H1 (cell line): ENCODE results near the gene FEM1C. TPM values are rescaled to one million over a fixed set of nuclear protein-coding genes. Genes with fewer than 3 reads are reported as not detected.

ENCODE experiments used
- CTCF ChIA-PET: fragments of 300-600 bp; sonication (Branson Sonifier 250); formaldehyde crosslinking; loops from one replicate; lab custom pipeline; 2021; ENCODE audit not compliant: partially characterized antibody; lab: Charles Lee
- POLR2A ChIA-PET: fragments of 300-600 bp; sonication (Branson Sonifier 250); formaldehyde crosslinking; loops from one replicate; lab custom pipeline; 2021; ENCODE audit warnings: inconsistent platforms; ENCODE audit not compliant: partially characterized antibody; lab: Charles Lee
- DNase-seq, 2 experiments: peaks; one replicate each; pipeline versions ENCODE4 v3.0.0 to v3.0.0-alpha.2; 2010 to 2022; ENCODE audit warnings: low spot score in 2 of 2, low read depth in 1 of 2, mixed read lengths in 1 of 2
- FAIRE-seq: peaks from 2 replicates; lab custom pipeline; 2011; peaks lifted over from hg19 to GRCh38; lab: Jason Lieb, UNC
- H2AFZ ChIP-seq: 2 replicates; pipeline ENCODE4 v1.8.1; 2012; ENCODE audit warnings: low read length, inconsistent platforms
- H2AK5ac ChIP-seq: 2 replicates; pipeline ENCODE4 v1.6.1; 2013; ENCODE audit warnings: low read depth, low read length
- H2BK120ac ChIP-seq: replicated peaks from 2 replicates; pipeline ENCODE3; 2013; ENCODE audit warnings: low read depth, low read length, inconsistent platforms
- H2BK12ac ChIP-seq: 2 replicates; pipeline ENCODE4 v1.6.1; 2013; ENCODE audit warnings: low read depth, low read length
- H2BK15ac ChIP-seq: 2 replicates; pipeline ENCODE4 v1.6.1; 2013; ENCODE audit warnings: low read length
- H2BK20ac ChIP-seq: 2 replicates; pipeline ENCODE4 v1.6.1; 2013; ENCODE audit warnings: low read length
- H2BK5ac ChIP-seq: 2 replicates; pipeline ENCODE4 v1.6.1; 2013; ENCODE audit warnings: low read depth, low read length
- H3K14ac ChIP-seq: 2 replicates; pipeline ENCODE4 v1.6.1; 2013; ENCODE audit warnings: inconsistent platforms; ENCODE audit not compliant: insufficient read length
- H3K18ac ChIP-seq: 2 replicates; pipeline ENCODE4 v1.6.1; 2013; ENCODE audit warnings: low read length; ENCODE audit errors: extremely low read depth
- H3K23ac ChIP-seq: 2 replicates; pipeline ENCODE4 v1.6.1; 2013; ENCODE audit warnings: inconsistent platforms; ENCODE audit not compliant: insufficient read length
- H3K23me2 ChIP-seq: 2 replicates; pipeline ENCODE4 v1.6.1; 2013; ENCODE audit warnings: low read depth, low read length
- H3K27ac ChIP-seq: 2 replicates; pipeline ENCODE4 v1.6.1; 2011; ENCODE audit warnings: low read depth, low read length, inconsistent platforms
- H3K27me3 ChIP-seq, 4 experiments: replicated peaks in 1 of 4; 1 replicate in 1 of 4; 2 replicates in 3 of 4; pipeline versions ENCODE4 v1.6.1 to v1.8.1; 2011 to 2013; ENCODE audit warnings: low read length in 3 of 4, mild to moderate bottlenecking in 3 of 4, inconsistent platforms in 2 of 4, mixed read lengths in 2 of 4, moderate library complexity in 1 of 4; ENCODE audit not compliant: control insufficient read depth in 3 of 4, insufficient read depth in 3 of 4; ENCODE audit errors: extremely low read depth in 1 of 4
- H3K36me3 ChIP-seq, 4 experiments: 2 replicates each; pipeline versions ENCODE4 v1.6.1 to v1.8.1; 2011 to 2013; ENCODE audit warnings: mild to moderate bottlenecking in 4 of 4, low read length in 3 of 4, moderate library complexity in 2 of 4, control low read depth in 1 of 4, inconsistent platforms in 1 of 4; ENCODE audit not compliant: insufficient read depth in 4 of 4, control insufficient read depth in 2 of 4
- H3K4ac ChIP-seq: replicated peaks from 2 replicates; pipeline ENCODE3; 2013; ENCODE audit warnings: low read length, low read depth, mixed read lengths, inconsistent platforms; ENCODE audit not compliant: insufficient read length
- H3K4me1 ChIP-seq, 4 experiments: replicated peaks in 1 of 4; 1 replicate in 1 of 4; 2 replicates in 3 of 4; pipeline versions ENCODE4 v1.6.1 to v1.8.1; 2011 to 2013; ENCODE audit warnings: low read length in 3 of 4, inconsistent platforms in 2 of 4, mixed read lengths in 1 of 4; ENCODE audit not compliant: insufficient read depth in 4 of 4, control insufficient read depth in 3 of 4
- H3K4me2 ChIP-seq, 2 experiments: 2 replicates each; pipeline versions ENCODE4 v1.6.1 to v1.8.1; 2011 to 2013; ENCODE audit warnings: low read depth in 2 of 2, low read length in 2 of 2, control low read depth in 1 of 2, inconsistent platforms in 1 of 2, mild to moderate bottlenecking in 1 of 2; ENCODE audit not compliant: insufficient read depth in 1 of 2
- H3K4me3 ChIP-seq, 4 experiments: fragments of 200-600, 300-600 bp in 1 of 4; sonication (generic), shearing (Covaris generic), sonication (Bioruptor Twin) in 1 of 4; 2 replicates each; pipeline versions ENCODE4 v1.5.1 to v1.8.1; 2011 to 2016; ENCODE audit warnings: low read length in 4 of 4, low read depth in 3 of 4, control low read depth in 2 of 4, inconsistent platforms in 2 of 4, mild to moderate bottlenecking in 2 of 4, mixed read lengths in 1 of 4, moderate library complexity in 1 of 4; ENCODE audit not compliant: insufficient read depth in 2 of 4; ENCODE audit errors: extremely low read depth in 1 of 4
- H3K56ac ChIP-seq: replicated peaks from 2 replicates; pipeline ENCODE3; 2013; ENCODE audit warnings: low read depth, mild to moderate bottlenecking, mixed read lengths, low read length, inconsistent platforms; ENCODE audit not compliant: insufficient read length
- H3K79me1 ChIP-seq: 2 replicates; pipeline ENCODE4 v1.6.1; 2013; ENCODE audit warnings: low read depth, low read length, control low read depth
- H3K79me2 ChIP-seq, 2 experiments: 2 replicates each; pipeline versions ENCODE4 v1.6.1 to v1.8.1; 2012 to 2013; ENCODE audit warnings: low read length in 2 of 2, mild to moderate bottlenecking in 2 of 2, inconsistent platforms in 1 of 2; ENCODE audit not compliant: insufficient read depth in 2 of 2, control insufficient read depth in 1 of 2
- H3K9ac ChIP-seq, 4 experiments: replicated peaks in 1 of 4; 1 replicate in 1 of 4; 2 replicates in 3 of 4; pipeline versions ENCODE4 v1.6.1 to v1.8.1; 2011 to 2013; ENCODE audit warnings: low read depth in 3 of 4, low read length in 3 of 4, control low read depth in 2 of 4, mild to moderate bottlenecking in 2 of 4, moderate library complexity in 2 of 4, inconsistent platforms in 1 of 4; ENCODE audit errors: extremely low read depth in 1 of 4
- H3K9me3 ChIP-seq, 2 experiments: 2 replicates each; pipeline versions ENCODE4 v1.6.1 to v1.8.1; 2012 to 2013; ENCODE audit warnings: mild to moderate bottlenecking in 2 of 2, moderate library complexity in 2 of 2, control low read depth in 1 of 2, inconsistent platforms in 1 of 2, low read depth in 1 of 2, low read length in 1 of 2, mixed read lengths in 1 of 2; ENCODE audit not compliant: insufficient read depth in 2 of 2
- H4K20me1 ChIP-seq, 2 experiments: replicated peaks in 1 of 2; 2 replicates each; pipeline versions ENCODE3 to v1.8.1; 2011 to 2013; ENCODE audit warnings: inconsistent platforms in 2 of 2, low read length in 2 of 2, mild to moderate bottlenecking in 1 of 2; ENCODE audit not compliant: insufficient read depth in 2 of 2, control insufficient read depth in 1 of 2
- H4K5ac ChIP-seq: 2 replicates; pipeline ENCODE4 v1.6.1; 2013; ENCODE audit warnings: low read length, low read depth, mixed read lengths, inconsistent platforms; ENCODE audit not compliant: insufficient read length
- H4K8ac ChIP-seq: 2 replicates; pipeline ENCODE4 v1.8.0; 2013; ENCODE audit warnings: mild to moderate bottlenecking, moderate library complexity, low read length, inconsistent platforms; ENCODE audit not compliant: insufficient read depth; ENCODE audit errors: extremely low read depth
- H4K91ac ChIP-seq: replicated peaks from 2 replicates; pipeline ENCODE3; 2013; ENCODE audit warnings: low read length, mixed read lengths, inconsistent platforms; ENCODE audit not compliant: insufficient read length
- ASH2L ChIP-seq: fragments of 200-600, 300-600 bp; sonication (generic); IDR thresholded peaks from one replicate; pipeline ENCODE4 v1.7.1; 2017; ENCODE audit warnings: low read length
- ATF2 ChIP-seq: IDR thresholded peaks from 2 replicates; pipeline ENCODE4 v1.6.1; 2012; ENCODE audit warnings: low read length, inconsistent platforms
- EP300 ChIP-seq, 2 experiments: IDR thresholded peaks; 1 replicate in 1 of 2; 2 replicates in 1 of 2; pipeline ENCODE4 v1.6.1; 2011 to 2012; ENCODE audit warnings: low read depth in 2 of 2, low read length in 2 of 2, mild to moderate bottlenecking in 2 of 2, borderline replicate concordance in 1 of 2, inconsistent platforms in 1 of 2, moderate library complexity in 1 of 2
- EZH2 ChIP-seq: fragments of 200-600 bp; sonication (generic); IDR thresholded peaks from 2 replicates; pipeline ENCODE4 v1.7.1; 2012; ENCODE audit warnings: low read depth, mild to moderate bottlenecking, moderate library complexity, low read length, inconsistent platforms; ENCODE audit not compliant: severe bottlenecking
- GTF2F1 ChIP-seq: IDR thresholded peaks from 2 replicates; pipeline ENCODE4 v1.6.1; 2012; ENCODE audit warnings: low read depth, low read length, improper control_type of control experiment, borderline replicate concordance
- KDM5A ChIP-seq: fragments of 200-600 bp; IDR thresholded peaks from 2 replicates; pipeline ENCODE4 v1.7.1; 2012; ENCODE audit warnings: mild to moderate bottlenecking, low read length, inconsistent platforms, mixed read lengths
- PHF8 ChIP-seq: fragments of 200-600 bp; sonication (generic); conservative IDR thresholded peaks from 2 replicates; pipeline ENCODE4 v1.7.1; 2012; ENCODE audit warnings: low read depth, mild to moderate bottlenecking, inconsistent platforms, low read length, moderate library complexity
- RFX5 ChIP-seq: IDR thresholded peaks from 2 replicates; pipeline ENCODE4 v1.6.1; 2011; ENCODE audit warnings: low read depth, low read length, improper control_type of control experiment, borderline replicate concordance
- SP1 ChIP-seq: IDR thresholded peaks from 2 replicates; pipeline ENCODE4 v1.6.1; 2011; ENCODE audit warnings: low read depth, low read length
- SUZ12 ChIP-seq: fragments of 200-600 bp; sonication (generic); IDR thresholded peaks from 2 replicates; pipeline ENCODE4 v1.6.1; 2012; ENCODE audit warnings: mild to moderate bottlenecking, inconsistent platforms, low read length, moderate library complexity, mixed read lengths
- TBP ChIP-seq: IDR thresholded peaks from 2 replicates; pipeline ENCODE4 v1.6.1; 2011; ENCODE audit warnings: low read depth, low read length, improper control_type of control experiment
- TCF12 ChIP-seq: IDR thresholded peaks from 2 replicates; pipeline ENCODE4 v1.6.1; 2011; ENCODE audit warnings: low read depth, mild to moderate bottlenecking, low read length
- YY1 ChIP-seq: IDR thresholded peaks from 2 replicates; pipeline ENCODE4 v1.6.1; 2011; ENCODE audit warnings: low read depth, mild to moderate bottlenecking, low read length
- ZNF274 ChIP-seq: IDR thresholded peaks from 2 replicates; pipeline ENCODE4 v1.7.0; 2012; ENCODE audit warnings: low read length, borderline replicate concordance; ENCODE audit errors: extremely low read depth
- polyA plus RNA-seq, 7 experiments: library from polyadenylated mRNA; depleted of rRNA in 3 of 7; stranded (reverse) in 5 of 7; unstranded in 2 of 7; fragments of >200 nt in 5 of 7; fragments of 200-250 nt in 2 of 7; gene quantifications; 1 replicate in 5 of 7; 2 replicates in 1 of 7; 4 replicates in 1 of 7; pipeline versions ENCODE4 v1.2.1 to v1.2.3, GENCODE V29; 2011 to 2013; ENCODE audit warnings: missing spikeins in 2 of 7, mixed read lengths in 2 of 7
- total RNA-seq: library from RNA; stranded (reverse); fragmentation: NEBNext Ultra II Directional; extraction: Animal tissue kit (Norgen Biotek cat#: 25700); gene quantifications from 2 replicates; pipeline ENCODE4 v1.2.1, GENCODE V29; 2021

Gene FEM1C
- total and polyA plus RNA-seq, 2 of the 8 experiments (the other 6 are each of a cell fraction or from before 2014, with no cell fraction given), result 4.4 to 17.7 TPM

DNA sequence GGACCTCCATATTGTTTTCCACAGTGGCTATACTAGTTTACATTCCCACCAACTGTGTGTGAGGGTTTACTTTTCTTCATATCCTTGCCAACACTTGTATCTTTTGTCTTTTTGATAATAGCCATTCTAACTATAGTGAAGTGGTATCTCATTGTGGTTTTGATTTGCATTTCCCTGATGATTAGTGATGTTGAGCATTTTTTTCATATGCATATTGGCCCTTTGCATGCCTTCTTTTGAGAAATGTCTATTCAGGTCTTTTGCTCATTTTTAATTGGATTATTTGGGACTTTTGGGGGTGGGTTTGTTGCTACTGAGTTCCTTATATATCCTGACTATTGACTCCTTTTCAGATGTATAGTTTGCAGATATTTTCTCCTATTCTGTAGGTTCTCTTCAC lies 44.4 kb downstream of the FEM1C start:
- H3K79me1 ChIP-seq, result no peaks in the 10 kb centered on the region
- CTCF ChIA-PET, result no interaction called here
- H3K18ac ChIP-seq, result no peak overlapping the region
- no peak overlapping the region for H4K8ac ChIP-seq
- H3K4me2 ChIP-seq, result no peak overlapping the region
- DNase-seq (no peak), FAIRE-seq (no peak)
- peaks cover 0 to 7% of the 10 kb centered on the region in 2 experiments; a peak in 1 of 4 replicates for H3K9me3 ChIP-seq
- H2BK20ac ChIP-seq, result no peak overlapping the region
- H3K23me2 ChIP-seq, result no peaks in the 10 kb centered on the region
- H4K20me1 ChIP-seq, result no peaks in the 10 kb centered on the region
- no peak overlapping the region for H2AK5ac ChIP-seq
- H2BK5ac ChIP-seq, result no peak overlapping the region
- no peak overlapping the region for H2AFZ ChIP-seq
- H3K4me3 ChIP-seq, result no peak overlapping the region
- H3K23ac ChIP-seq, result no peak overlapping the region
- no peak overlapping the region for H4K91ac ChIP-seq
- no peak overlapping the region for H3K56ac ChIP-seq
- no peak overlapping the region for H3K27ac ChIP-seq
- no peak overlapping the region for H4K5ac ChIP-seq
- no peak overlapping the region for H3K14ac ChIP-seq
- no peak overlapping the region for H2BK15ac ChIP-seq
- peaks cover 0 to 4% (median under 1%) of the 10 kb centered on the region in 4 experiments; a peak in 2 of 7 replicates for H3K4me1 ChIP-seq
- no peaks in the 10 kb centered on the region for H3K27me3 ChIP-seq
- no peak overlapping the region for H3K4ac ChIP-seq
- no peaks in the 10 kb centered on the region for H3K36me3 ChIP-seq
- POLR2A ChIA-PET, result no interaction called here
- no peak overlapping the region for H2BK120ac ChIP-seq
- H3K9ac ChIP-seq, result no peak overlapping the region
- H3K79me2 ChIP-seq, result no peaks in the 10 kb centered on the region
- no peak overlapping the region for H2BK12ac ChIP-seq
- TF ChIP-seq TCF12 (no peak), SUZ12 (no peak), RFX5 (no peak), GTF2F1 (no peak), ZNF274 (no peak), KDM5A (no peak), YY1 (no peak), TBP (no peak), ASH2L (no peak), EP300 (IDR thresholded peaks at IDR 0.05; ENCODE audit: borderline replicate concordance in 1 of 2, low read depth in 2 of 2, low read length in 2 of 2) (no peak), PHF8 (no peak), EZH2 (no peak), ATF2 (no peak), SP1 (no peak)
